GM23338 (cell line): ENCODE data around the gene CCDC177. TPM values are rescaled to one million over a fixed set of nuclear protein-coding genes. Genes with fewer than 3 reads are reported as not detected.

Source experiments
- ATAC-seq: fragments of 200-7000 bp; cut with Tn5 transposase; 3 replicates; pipeline ENCODE4 v1.9.1; 2020
- DNase-seq: peaks from one replicate; pipeline ENCODE4 v3.0.0-alpha.2; 2015; ENCODE audit warnings: low spot score
- H2AFZ ChIP-seq: fragments of 200-600 bp; sonication (generic); 2 replicates; pipeline ENCODE4 v1.8.0; 2016; ENCODE audit warnings: antibody characterized with exemption, mild to moderate bottlenecking, moderate library complexity
- H3F3A ChIP-seq: fragments of 200-600 bp; sonication (generic); replicated peaks from 2 replicates; pipeline ENCODE4 v1.8.0; 2017; ENCODE audit warnings: antibody characterized with exemption, mixed run types, low read depth
- H3K27ac ChIP-seq: fragments of 200-600 bp; sonication (generic); 2 replicates; pipeline ENCODE4 v1.6.1; 2016; ENCODE audit warnings: low read depth
- H3K27me3 ChIP-seq: fragments of 200-600 bp; sonication (generic); 2 replicates; pipeline ENCODE4 v1.8.0; 2016; ENCODE audit warnings: mild to moderate bottlenecking, mixed run types, moderate library complexity; ENCODE audit not compliant: insufficient read depth
- H3K36me3 ChIP-seq: fragments of 200-600 bp; sonication (generic); 2 replicates; pipeline ENCODE4 v1.8.0; 2016; ENCODE audit warnings: mild to moderate bottlenecking; ENCODE audit not compliant: insufficient read depth
- H3K4me1 ChIP-seq: fragments of 200-600 bp; sonication (generic); 2 replicates; pipeline ENCODE4 v1.8.0; 2016; ENCODE audit warnings: mild to moderate bottlenecking, moderate library complexity; ENCODE audit not compliant: insufficient read depth
- H3K4me2 ChIP-seq: fragments of 200-600 bp; sonication (generic); 2 replicates; pipeline ENCODE4 v1.7.1; 2017; ENCODE audit warnings: mixed run types
- H3K4me3 ChIP-seq: fragments of 200-600 bp; sonication (generic); 2 replicates; pipeline ENCODE4 v1.6.1; 2016; ENCODE audit warnings: mixed run types
- H3K79me2 ChIP-seq: fragments of 200-600 bp; sonication (generic); replicated peaks from 2 replicates; pipeline ENCODE4 v1.8.0; 2017; ENCODE audit warnings: mild to moderate bottlenecking; ENCODE audit not compliant: insufficient read depth
- H3K9me2 ChIP-seq: fragments of 200-600 bp; sonication (generic); 2 replicates; pipeline ENCODE4 v1.8.0; 2017; ENCODE audit not compliant: insufficient read depth
- H4K20me1 ChIP-seq: fragments of 200-600 bp; sonication (generic); replicated peaks from 2 replicates; pipeline ENCODE4 v1.8.0; 2017; ENCODE audit warnings: mild to moderate bottlenecking; ENCODE audit not compliant: insufficient read depth
- H3K27ac Mint-ChIP-seq: 2 replicates; pipeline ENCODE4 v1.8.0; 2020; ENCODE audit warnings: inconsistent platforms, mild to moderate bottlenecking, moderate library complexity, mixed read lengths
- H3K27me3 Mint-ChIP-seq: 3 replicates; pipeline ENCODE4 v1.8.0; 2022; ENCODE audit warnings: low read depth, mild to moderate bottlenecking, moderate library complexity, mixed read lengths, inconsistent platforms; ENCODE audit not compliant: insufficient read depth, poor library complexity
- H3K36me3 Mint-ChIP-seq: 3 replicates; pipeline ENCODE4 v1.8.0; 2021; ENCODE audit warnings: low read depth, mild to moderate bottlenecking, inconsistent platforms, moderate library complexity, mixed read lengths
- H3K4me1 Mint-ChIP-seq: 3 replicates; pipeline ENCODE4 v1.8.0; 2020; ENCODE audit warnings: mild to moderate bottlenecking, inconsistent platforms, mixed read lengths
- H3K4me3 Mint-ChIP-seq: 3 replicates; pipeline ENCODE4 v1.8.0; 2021; ENCODE audit warnings: moderate library complexity, mild to moderate bottlenecking, inconsistent platforms, mixed read lengths
- H3K9me3 Mint-ChIP-seq: 3 replicates; pipeline ENCODE4 v1.8.0; 2020; ENCODE audit warnings: moderate library complexity, mild to moderate bottlenecking, inconsistent platforms, mixed read lengths
- CREB1 ChIP-seq: fragments of 250-450 bp; sonication (Bioruptor Pico); IDR thresholded peaks from 2 replicates; pipeline ENCODE4 v1.5.0; 2020; ENCODE audit warnings: low read depth, mild to moderate bottlenecking, moderate library complexity
- EZH2 ChIP-seq: fragments of 200-600 bp; sonication (generic); IDR thresholded peaks from one replicate; pipeline ENCODE4 v1.8.0; 2017; ENCODE audit warnings: antibody characterized with exemption, mild to moderate bottlenecking, low read depth; ENCODE audit not compliant: unreplicated experiment
- EZH2phosphoT487 ChIP-seq: fragments of 200-600 bp; sonication (generic); IDR thresholded peaks from one replicate; pipeline ENCODE4 v1.8.1; 2018; ENCODE audit warnings: antibody characterized with exemption; ENCODE audit not compliant: unreplicated experiment
- JUNB ChIP-seq: IDR thresholded peaks from one replicate; pipeline ENCODE4 v1.6.1; 2016; ENCODE audit warnings: antibody characterized with exemption; ENCODE audit not compliant: unreplicated experiment
- NANOG ChIP-seq: IDR thresholded peaks from 2 replicates; pipeline ENCODE4 v1.6.1; 2016; ENCODE audit warnings: antibody characterized with exemption, borderline replicate concordance
- POLR2AphosphoS5 ChIP-seq: IDR thresholded peaks from 2 replicates; pipeline ENCODE4 v1.6.1; 2016; ENCODE audit warnings: antibody characterized with exemption, low read depth
- STAT1 ChIP-seq: IDR thresholded peaks from one replicate; pipeline ENCODE4 v1.6.1; 2016; ENCODE audit warnings: antibody characterized with exemption; ENCODE audit not compliant: unreplicated experiment
- ZNF114 ChIP-seq: fragments of 250-450 bp; sonication (Bioruptor Pico); IDR thresholded peaks from 2 replicates; pipeline ENCODE4 v1.5.0; 2020; ENCODE audit warnings: mild to moderate bottlenecking, moderate library complexity
- ZNF331 ChIP-seq: fragments of 250-450 bp; sonication (Bioruptor Pico); IDR thresholded peaks from 2 replicates; pipeline ENCODE4 v1.5.0; 2020; ENCODE audit warnings: low read depth, mild to moderate bottlenecking, moderate library complexity
- ZNF462 ChIP-seq: fragments of 250-450 bp; sonication (Bioruptor Pico); IDR thresholded peaks from 2 replicates; pipeline ENCODE4 v1.5.0; 2020; ENCODE audit warnings: mild to moderate bottlenecking, moderate library complexity
- polyA plus RNA-seq: library from polyadenylated mRNA; unstranded; fragments of >200 nt; fragmentation: Nextera tagmentation; extraction: Ambion mirVana; gene quantifications from 2 replicates; pipeline ENCODE4 v1.2.1, GENCODE V29; 2016
- total RNA-seq: library from RNA; depleted of rRNA; stranded (reverse); fragments of >200 nt; shearing (Covaris generic); gene quantifications from 2 replicates; pipeline ENCODE4 v1.2.3, GENCODE V29; 2014
- TF ChIP-seq, protein P1 (sequence below): IDR thresholded peaks from 2 replicates; pipeline ENCODE4 v1.6.1; 2016; ENCODE audit warnings: antibody characterized with exemption
- TF ChIP-seq, protein P2 (sequence below), 2 experiments: fragments of 200-600 bp in 1 of 2; sonication (generic) in 1 of 2; conservative IDR thresholded peaks; 2 replicates each; pipeline versions ENCODE4 v1.5.1 to v1.6.1; 2016 to 2017; ENCODE audit warnings: antibody characterized with exemption in 2 of 2, low read depth in 2 of 2, mild to moderate bottlenecking in 2 of 2, moderate library complexity in 1 of 2
- TF ChIP-seq, protein P3 (sequence below): IDR thresholded peaks from one replicate; pipeline ENCODE4 v1.6.1; 2018; ENCODE audit warnings: antibody characterized with exemption; ENCODE audit not compliant: unreplicated experiment

Gene CCDC177
- total and polyA plus RNA-seq, 2 experiments from 2014 or later = 0.18 to 1.7 TPM

- no peaks in the 10 kb centered on the region for H3K79me2 ChIP-seq
- Mint-ChIP-seq H3K27me3 (peaks cover 2% of the 10 kb centered on the region), H3K36me3 (no peaks in the 10 kb centered on the region), H3K4me3 (no peak overlapping the region), H3K27ac (no peak overlapping the region), H3K4me1 (no peaks in the 10 kb centered on the region), H3K9me3 (no peaks in the 10 kb centered on the region)
- H3K27me3 ChIP-seq = no peaks in the 10 kb centered on the region
- H3K4me2 ChIP-seq = no peak overlapping the region
- TF ChIP-seq, protein P1, sequence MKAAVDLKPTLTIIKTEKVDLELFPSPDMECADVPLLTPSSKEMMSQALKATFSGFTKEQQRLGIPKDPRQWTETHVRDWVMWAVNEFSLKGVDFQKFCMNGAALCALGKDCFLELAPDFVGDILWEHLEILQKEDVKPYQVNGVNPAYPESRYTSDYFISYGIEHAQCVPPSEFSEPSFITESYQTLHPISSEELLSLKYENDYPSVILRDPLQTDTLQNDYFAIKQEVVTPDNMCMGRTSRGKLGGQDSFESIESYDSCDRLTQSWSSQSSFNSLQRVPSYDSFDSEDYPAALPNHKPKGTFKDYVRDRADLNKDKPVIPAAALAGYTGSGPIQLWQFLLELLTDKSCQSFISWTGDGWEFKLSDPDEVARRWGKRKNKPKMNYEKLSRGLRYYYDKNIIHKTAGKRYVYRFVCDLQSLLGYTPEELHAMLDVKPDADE = no peak
- TF ChIP-seq, protein P2, sequence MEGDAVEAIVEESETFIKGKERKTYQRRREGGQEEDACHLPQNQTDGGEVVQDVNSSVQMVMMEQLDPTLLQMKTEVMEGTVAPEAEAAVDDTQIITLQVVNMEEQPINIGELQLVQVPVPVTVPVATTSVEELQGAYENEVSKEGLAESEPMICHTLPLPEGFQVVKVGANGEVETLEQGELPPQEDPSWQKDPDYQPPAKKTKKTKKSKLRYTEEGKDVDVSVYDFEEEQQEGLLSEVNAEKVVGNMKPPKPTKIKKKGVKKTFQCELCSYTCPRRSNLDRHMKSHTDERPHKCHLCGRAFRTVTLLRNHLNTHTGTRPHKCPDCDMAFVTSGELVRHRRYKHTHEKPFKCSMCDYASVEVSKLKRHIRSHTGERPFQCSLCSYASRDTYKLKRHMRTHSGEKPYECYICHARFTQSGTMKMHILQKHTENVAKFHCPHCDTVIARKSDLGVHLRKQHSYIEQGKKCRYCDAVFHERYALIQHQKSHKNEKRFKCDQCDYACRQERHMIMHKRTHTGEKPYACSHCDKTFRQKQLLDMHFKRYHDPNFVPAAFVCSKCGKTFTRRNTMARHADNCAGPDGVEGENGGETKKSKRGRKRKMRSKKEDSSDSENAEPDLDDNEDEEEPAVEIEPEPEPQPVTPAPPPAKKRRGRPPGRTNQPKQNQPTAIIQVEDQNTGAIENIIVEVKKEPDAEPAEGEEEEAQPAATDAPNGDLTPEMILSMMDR (conservative IDR thresholded peaks at IDR 0.05; ENCODE audit: low read depth in 2 of 2) = no peak
- TF ChIP-seq ZNF331 (CRISPR knock-in tag) (no peak), NANOG (no peak), EZH2 (no peak), POLR2AphosphoS5 (no peak), JUNB (no peak), CREB1 (no peak), EZH2phosphoT487 (no peak), ZNF462 (no peak), ZNF114 (CRISPR knock-in tag) (no peak), STAT1 (no peak)
- TF ChIP-seq, protein P3, sequence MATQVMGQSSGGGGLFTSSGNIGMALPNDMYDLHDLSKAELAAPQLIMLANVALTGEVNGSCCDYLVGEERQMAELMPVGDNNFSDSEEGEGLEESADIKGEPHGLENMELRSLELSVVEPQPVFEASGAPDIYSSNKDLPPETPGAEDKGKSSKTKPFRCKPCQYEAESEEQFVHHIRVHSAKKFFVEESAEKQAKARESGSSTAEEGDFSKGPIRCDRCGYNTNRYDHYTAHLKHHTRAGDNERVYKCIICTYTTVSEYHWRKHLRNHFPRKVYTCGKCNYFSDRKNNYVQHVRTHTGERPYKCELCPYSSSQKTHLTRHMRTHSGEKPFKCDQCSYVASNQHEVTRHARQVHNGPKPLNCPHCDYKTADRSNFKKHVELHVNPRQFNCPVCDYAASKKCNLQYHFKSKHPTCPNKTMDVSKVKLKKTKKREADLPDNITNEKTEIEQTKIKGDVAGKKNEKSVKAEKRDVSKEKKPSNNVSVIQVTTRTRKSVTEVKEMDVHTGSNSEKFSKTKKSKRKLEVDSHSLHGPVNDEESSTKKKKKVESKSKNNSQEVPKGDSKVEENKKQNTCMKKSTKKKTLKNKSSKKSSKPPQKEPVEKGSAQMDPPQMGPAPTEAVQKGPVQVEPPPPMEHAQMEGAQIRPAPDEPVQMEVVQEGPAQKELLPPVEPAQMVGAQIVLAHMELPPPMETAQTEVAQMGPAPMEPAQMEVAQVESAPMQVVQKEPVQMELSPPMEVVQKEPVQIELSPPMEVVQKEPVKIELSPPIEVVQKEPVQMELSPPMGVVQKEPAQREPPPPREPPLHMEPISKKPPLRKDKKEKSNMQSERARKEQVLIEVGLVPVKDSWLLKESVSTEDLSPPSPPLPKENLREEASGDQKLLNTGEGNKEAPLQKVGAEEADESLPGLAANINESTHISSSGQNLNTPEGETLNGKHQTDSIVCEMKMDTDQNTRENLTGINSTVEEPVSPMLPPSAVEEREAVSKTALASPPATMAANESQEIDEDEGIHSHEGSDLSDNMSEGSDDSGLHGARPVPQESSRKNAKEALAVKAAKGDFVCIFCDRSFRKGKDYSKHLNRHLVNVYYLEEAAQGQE = no peak
- H4K20me1 ChIP-seq = no peaks in the 10 kb centered on the region
- H3K4me3 ChIP-seq = no peak overlapping the region
- H3K36me3 ChIP-seq = no peaks in the 10 kb centered on the region
- ATAC-seq (no peak), DNase-seq (no peak)
- no peak overlapping the region for H3K27ac ChIP-seq
- no peaks in the 10 kb centered on the region for H3F3A ChIP-seq
- H2AFZ ChIP-seq = no peak overlapping the region
- H3K9me2 ChIP-seq = no peaks in the 10 kb centered on the region
- no peaks in the 10 kb centered on the region for H3K4me1 ChIP-seq
Measured at GRCh38 chr14:69536971-69537370, 37.7 kb downstream of the CCDC177 start.
